OCI-LY7 (cell line): Measurements from ENCODE around the gene CRIM1.

Source experiments
- EZH2phosphoT487 ChIP-seq: fragments of 200-600 bp; sonication (generic); IDR thresholded peaks from 2 replicates; pipeline ENCODE4 v1.6.1; 2018; ENCODE audit warnings: low read depth, borderline replicate concordance, mild to moderate bottlenecking, mixed run types, antibody characterized with exemption, low read length, moderate library complexity, mixed read lengths
- TF ChIP-seq, protein P1 (sequence below): fragments of 200-600 bp; sonication (generic); conservative IDR thresholded peaks from 2 replicates; pipeline ENCODE4 v1.5.1; 2014; ENCODE audit warnings: mild to moderate bottlenecking, antibody characterized with exemption, low read length, moderate library complexity, mixed read lengths

DNA sequence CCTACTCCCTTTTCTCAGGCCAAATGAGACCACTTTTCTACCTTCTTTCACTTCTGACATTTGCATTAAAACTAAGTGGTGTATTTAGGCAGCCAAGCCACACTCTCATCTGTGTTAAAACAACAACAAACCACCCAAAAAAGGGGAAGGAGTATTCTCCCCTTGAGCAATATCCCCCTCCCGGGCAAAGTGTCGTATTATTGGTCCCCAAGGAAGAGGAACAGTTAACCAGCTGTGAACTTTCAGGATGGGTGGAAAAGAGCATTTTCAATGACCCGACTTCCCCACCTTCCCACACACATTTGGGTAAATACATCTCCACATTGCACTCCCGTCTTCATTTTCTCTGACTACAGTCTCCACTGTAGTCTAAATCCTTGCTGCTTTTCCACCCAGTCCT, 198.1 kb downstream of the CRIM1 start:
- TF ChIP-seq, protein P1, sequence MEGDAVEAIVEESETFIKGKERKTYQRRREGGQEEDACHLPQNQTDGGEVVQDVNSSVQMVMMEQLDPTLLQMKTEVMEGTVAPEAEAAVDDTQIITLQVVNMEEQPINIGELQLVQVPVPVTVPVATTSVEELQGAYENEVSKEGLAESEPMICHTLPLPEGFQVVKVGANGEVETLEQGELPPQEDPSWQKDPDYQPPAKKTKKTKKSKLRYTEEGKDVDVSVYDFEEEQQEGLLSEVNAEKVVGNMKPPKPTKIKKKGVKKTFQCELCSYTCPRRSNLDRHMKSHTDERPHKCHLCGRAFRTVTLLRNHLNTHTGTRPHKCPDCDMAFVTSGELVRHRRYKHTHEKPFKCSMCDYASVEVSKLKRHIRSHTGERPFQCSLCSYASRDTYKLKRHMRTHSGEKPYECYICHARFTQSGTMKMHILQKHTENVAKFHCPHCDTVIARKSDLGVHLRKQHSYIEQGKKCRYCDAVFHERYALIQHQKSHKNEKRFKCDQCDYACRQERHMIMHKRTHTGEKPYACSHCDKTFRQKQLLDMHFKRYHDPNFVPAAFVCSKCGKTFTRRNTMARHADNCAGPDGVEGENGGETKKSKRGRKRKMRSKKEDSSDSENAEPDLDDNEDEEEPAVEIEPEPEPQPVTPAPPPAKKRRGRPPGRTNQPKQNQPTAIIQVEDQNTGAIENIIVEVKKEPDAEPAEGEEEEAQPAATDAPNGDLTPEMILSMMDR = no peak
- TF ChIP-seq EZH2phosphoT487 = no peak
